Neural cell (in vitro differentiated cells): Measurements from ENCODE around the gene ROR2.

Experiments used
- CTCF ChIP-seq: fragments of 450-650 bp; IDR thresholded peaks from 2 replicates; pipeline ENCODE4 v1.5.1; 2014; ENCODE audit warnings: antibody characterized with exemption, mild to moderate bottlenecking, moderate library complexity; ENCODE audit not compliant: poor library complexity, severe bottlenecking
- EZH2 ChIP-seq: fragments of 200-600, 300-800 bp; shearing (Covaris generic), sonication (generic); IDR thresholded peaks from 2 replicates; pipeline ENCODE4 v1.6.1; 2014; ENCODE audit warnings: antibody characterized with exemption, low read length, borderline replicate concordance, mild to moderate bottlenecking; ENCODE audit not compliant: insufficient read depth, poor library complexity, severe bottlenecking

GRCh38 chr9:91536211-91536691 is 413.8 kb downstream of the ROR2 start:
- no peak for TF ChIP-seq EZH2
- no peak for TF ChIP-seq CTCF
